ENCODE data around the gene ARAP3.
"Not testable (repeated sequence)": the region's sequence is repeated elsewhere in the genome, so short reads cannot be mapped to it uniquely, and the experiment has no call there.

Gene ARAP3

DNA sequence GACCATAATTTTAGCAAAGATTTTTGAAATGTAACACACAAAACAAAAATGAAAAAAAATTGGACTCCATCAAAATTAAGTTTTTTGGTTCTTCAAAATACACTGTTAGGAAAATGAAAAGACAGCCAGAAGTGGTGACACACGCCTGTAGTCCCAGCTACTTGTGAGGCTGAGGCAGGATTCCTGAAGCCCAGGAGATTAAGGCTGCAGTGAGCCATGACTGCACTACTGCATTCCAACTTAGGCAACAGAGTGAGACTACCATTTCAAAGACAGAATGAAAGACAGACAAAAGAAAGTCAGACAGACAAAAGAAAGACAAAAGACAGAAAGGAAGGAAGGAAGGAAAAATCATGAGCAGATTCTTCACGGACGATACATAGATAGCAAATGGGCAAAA, 70.7 kb downstream of the ARAP3 start:
- DNase-seq: no peak

DNA sequence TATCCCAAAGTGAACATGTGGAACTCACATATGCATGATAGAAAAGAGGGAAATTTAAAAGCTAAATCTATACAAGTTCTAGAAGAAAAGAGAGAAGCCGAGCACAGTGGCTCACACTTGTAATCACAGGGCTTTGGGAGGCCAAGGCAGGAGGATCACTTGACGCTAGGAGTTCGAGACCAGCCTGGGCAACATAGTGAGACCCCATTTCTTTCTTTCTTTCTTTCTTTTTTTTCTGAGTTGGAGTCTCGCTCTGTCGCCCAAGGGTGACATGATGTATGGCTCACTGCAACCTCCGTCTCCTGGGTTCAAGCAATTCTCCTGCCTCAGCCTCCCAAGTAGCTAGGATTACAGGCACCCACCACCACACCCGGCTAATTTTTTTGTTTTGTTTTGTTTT, 72.1 kb downstream of the ARAP3 start:
- DNase-seq: not testable (repeated sequence)

DNA sequence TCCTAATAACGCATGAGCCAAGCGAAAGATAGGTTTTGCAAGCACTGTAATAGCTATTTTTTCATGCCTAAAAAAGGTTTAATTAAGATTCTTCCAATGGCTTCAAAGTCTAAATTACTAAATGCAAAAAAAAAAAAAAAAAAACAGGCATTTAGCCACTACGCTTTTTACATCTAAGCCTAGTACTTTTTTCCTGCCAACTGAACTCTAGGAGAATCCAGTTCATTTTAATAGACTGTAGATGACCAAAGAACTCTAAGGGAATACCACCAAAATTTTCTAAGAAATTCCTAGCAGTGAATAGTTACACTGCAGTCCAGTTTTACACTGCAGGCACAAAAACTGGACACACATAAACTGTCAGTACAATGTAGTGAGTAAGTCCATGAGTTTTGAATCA, 73.0 kb downstream of the ARAP3 start:
- DNase-seq: no peak

DNA sequence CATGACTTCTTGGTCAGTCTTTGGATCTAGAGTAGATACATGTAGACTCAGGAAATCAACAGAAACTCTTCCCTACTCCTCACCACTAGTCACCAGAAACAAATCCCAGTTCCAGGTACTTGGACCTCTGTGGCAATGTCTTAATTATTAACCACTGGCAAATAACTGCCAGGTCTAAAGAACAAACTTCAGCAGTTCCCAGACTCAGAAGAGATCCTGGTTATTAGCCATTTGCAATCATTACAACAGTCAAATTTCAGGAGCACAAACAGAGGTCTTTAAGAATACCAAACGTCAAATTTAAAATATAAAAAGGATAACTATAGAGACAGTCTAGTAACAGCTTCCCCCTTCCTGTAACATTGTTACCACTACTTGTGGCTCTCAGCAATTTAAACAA, 73.5 kb downstream of the ARAP3 start:
- no peak for DNase-seq

DNA sequence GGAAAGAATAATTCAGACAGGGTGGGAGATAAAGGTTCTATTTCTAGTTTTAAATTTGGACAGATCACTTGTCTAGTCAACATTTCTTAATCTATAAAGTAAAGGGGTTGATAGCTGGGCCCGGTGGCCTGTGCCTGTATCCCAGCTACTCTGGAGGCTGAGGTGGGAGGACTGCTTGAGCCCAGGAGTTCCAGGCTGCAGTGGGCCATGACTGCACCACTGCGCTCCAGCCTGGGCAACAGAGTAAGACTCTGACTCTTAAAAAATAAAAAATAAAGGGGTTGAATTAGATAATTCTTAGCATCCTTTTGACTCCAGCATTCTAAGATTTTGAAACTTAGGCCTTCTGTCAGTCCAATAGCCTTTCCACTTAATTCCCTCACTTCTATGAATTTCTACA, 74.0 kb downstream of the ARAP3 start:
- DNase-seq: no peak

DNA sequence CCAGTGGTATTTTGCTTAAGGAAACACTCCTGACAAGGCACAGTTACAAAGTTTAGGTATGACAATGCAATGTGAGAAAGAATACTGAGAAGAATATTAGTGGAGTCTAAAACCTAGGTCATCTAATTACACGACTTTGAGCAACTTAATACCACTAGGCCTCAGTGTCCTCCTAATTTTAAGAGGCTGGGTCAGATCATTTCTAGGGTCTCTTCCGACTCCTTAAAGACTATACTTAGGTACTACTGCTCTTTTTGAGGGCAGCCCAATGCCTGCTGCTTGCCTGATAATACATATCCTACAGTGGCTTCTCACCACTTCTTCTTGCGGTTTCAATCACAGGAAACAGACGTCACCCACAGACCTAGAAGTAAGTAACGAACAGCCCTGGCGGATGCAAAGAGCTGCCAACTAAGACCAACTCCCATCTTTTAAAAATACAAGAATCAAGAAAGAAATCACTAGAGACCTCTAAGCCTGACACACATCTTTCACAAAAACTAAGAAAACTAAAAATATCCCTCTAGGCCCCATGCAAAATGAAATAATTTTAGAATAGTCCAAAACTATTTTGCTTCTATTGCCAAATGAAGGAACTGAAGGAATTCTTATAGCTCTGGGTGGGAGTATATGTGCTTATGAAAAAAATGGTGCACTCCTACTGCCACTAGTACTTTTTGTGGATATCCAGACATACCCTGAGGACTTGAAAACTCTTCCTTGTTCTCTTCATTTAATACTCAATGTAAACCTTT, 76.3 kb downstream of the ARAP3 start:
- DNase-seq: peak; percentile 27 to 95 (median 65)

DNA sequence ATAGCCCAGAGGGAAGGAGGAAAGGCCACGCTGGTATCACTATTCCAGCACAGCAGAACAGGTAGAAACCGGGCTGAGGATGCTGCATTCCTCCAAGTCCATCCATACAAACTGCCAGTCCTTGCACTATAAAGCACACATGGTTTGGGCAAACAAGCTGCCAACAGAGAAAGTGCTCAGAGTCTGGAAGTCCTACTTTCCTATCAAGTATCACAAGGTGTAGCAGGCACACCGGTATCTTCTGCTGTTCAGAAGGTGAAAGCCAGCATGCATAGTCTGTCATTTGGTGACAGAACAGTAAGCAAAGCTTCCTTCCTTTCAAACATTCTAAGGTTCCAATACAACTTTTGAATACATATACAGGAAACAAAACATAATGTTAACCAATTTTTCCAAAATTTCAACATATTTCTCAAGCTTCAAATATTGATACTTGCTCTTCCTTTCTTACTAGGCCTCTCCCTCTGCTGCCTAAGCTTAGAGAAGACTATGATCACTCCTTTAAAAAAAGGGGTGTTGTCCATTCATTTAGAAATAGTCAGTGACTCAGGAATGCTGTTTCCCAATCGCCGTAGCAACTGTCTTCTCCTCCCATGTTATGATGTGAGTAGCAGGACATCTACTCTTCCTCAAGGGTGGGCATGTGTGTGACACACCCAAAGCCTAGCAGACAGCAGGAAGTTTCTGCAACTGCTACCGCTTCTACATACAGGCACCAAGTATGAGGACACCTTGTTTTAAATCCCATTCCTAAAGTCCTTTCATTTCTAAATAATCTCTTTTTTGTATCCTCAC, 77.9 kb downstream of the ARAP3 start:
- DNase-seq: peak in 1 of 5 donors; percentile 39
